ENCODE measurements around the gene DMRT1. TPM values are rescaled to one million over a fixed set of nuclear protein-coding genes. Genes with fewer than 3 reads are reported as not detected.

Gene DMRT1
- total RNA-seq, 1 experiment from 2014 or later: not detected

DNA sequence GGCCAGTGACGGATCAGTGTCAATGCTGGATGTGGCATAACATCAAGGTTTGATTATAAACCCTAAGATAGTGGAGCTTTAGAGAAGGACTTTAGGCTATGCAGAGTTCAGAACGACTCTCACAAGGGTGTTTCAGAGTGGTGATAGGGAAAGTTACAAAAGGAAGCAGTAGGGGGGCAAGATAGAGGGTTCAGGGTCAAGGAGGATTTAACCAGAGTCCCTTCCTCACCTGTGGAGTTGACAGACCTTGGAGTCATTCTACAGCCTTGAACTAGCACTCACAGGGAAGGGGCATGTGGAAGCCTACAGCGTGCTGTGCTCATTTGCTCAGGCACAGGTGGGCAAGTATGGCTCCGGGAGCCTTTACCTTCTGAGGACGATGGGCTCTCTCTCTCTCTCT is 7.9 kb downstream of the DMRT1 start (continued):
- TF ChIP-seq, protein P1, sequence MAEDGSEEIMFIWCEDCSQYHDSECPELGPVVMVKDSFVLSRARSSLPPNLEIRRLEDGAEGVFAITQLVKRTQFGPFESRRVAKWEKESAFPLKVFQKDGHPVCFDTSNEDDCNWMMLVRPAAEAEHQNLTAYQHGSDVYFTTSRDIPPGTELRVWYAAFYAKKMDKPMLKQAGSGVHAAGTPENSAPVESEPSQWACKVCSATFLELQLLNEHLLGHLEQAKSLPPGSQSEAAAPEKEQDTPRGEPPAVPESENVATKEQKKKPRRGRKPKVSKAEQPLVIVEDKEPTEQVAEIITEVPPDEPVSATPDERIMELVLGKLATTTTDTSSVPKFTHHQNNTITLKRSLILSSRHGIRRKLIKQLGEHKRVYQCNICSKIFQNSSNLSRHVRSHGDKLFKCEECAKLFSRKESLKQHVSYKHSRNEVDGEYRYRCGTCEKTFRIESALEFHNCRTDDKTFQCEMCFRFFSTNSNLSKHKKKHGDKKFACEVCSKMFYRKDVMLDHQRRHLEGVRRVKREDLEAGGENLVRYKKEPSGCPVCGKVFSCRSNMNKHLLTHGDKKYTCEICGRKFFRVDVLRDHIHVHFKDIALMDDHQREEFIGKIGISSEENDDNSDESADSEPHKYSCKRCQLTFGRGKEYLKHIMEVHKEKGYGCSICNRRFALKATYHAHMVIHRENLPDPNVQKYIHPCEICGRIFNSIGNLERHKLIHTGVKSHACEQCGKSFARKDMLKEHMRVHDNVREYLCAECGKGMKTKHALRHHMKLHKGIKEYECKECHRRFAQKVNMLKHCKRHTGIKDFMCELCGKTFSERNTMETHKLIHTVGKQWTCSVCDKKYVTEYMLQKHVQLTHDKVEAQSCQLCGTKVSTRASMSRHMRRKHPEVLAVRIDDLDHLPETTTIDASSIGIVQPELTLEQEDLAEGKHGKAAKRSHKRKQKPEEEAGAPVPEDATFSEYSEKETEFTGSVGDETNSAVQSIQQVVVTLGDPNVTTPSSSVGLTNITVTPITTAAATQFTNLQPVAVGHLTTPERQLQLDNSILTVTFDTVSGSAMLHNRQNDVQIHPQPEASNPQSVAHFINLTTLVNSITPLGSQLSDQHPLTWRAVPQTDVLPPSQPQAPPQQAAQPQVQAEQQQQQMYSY (CRISPR knock-in tag; IDR thresholded peaks at IDR 0.05): no peak
- no peak for TF ChIP-seq ZNF396 (CRISPR knock-in tag; IDR thresholded peaks at IDR 0.05; ENCODE audit: borderline replicate concordance)
- TF ChIP-seq NFE2L1 (CRISPR knock-in tag; IDR thresholded peaks at IDR 0.05): no peak
- no peak for TF ChIP-seq NR3C1 (CRISPR knock-in tag; conservative IDR thresholded peaks at IDR 0.05; ENCODE audit: low read depth)
- no peak for TF ChIP-seq ZBTB21 (CRISPR knock-in tag; IDR thresholded peaks at IDR 0.05; ENCODE audit: borderline replicate concordance)
- TF ChIP-seq ZNF138 (CRISPR knock-in tag; conservative IDR thresholded peaks at IDR 0.05): no peak
- TF ChIP-seq, protein P2, sequence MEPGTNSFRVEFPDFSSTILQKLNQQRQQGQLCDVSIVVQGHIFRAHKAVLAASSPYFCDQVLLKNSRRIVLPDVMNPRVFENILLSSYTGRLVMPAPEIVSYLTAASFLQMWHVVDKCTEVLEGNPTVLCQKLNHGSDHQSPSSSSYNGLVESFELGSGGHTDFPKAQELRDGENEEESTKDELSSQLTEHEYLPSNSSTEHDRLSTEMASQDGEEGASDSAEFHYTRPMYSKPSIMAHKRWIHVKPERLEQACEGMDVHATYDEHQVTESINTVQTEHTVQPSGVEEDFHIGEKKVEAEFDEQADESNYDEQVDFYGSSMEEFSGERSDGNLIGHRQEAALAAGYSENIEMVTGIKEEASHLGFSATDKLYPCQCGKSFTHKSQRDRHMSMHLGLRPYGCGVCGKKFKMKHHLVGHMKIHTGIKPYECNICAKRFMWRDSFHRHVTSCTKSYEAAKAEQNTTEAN (CRISPR knock-in tag; IDR thresholded peaks at IDR 0.05): no peak

DNA sequence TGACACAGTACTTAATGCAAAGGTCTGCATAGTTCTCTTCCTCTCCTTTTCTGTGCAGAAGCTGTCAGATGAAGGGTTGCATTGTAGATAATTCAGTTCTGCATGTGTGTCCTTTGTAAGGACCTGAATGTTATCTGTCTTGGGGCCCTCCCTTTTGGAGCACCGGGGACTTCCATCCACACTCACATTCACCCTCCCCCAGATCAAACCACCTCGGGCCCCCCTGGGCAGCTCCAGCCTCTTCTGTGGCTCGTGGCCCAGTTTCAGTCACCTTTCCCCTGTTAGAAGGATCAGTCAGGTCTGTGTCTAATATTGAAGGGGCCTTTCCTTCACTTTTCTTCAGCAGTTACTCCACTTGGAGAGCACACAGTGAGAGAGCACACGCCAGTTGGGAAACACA is 11.0 kb downstream of the DMRT1 start:
- DNase-seq (ENCODE audit: low spot score) (no peak), ATAC-seq (no peak)
- Mint-ChIP-seq H3K4me3 (no peak overlapping the region), H3K27ac (no peak overlapping the region), H3K9me3 (no peaks in the 10 kb centered on the region), H3K27me3 (ENCODE audit: low read depth) (peaks cover 34% of the 10 kb centered on the region), H3K36me3 (no peaks in the 10 kb centered on the region), H3K4me1 (no peaks in the 10 kb centered on the region)
- TF ChIP-seq, protein P3, sequence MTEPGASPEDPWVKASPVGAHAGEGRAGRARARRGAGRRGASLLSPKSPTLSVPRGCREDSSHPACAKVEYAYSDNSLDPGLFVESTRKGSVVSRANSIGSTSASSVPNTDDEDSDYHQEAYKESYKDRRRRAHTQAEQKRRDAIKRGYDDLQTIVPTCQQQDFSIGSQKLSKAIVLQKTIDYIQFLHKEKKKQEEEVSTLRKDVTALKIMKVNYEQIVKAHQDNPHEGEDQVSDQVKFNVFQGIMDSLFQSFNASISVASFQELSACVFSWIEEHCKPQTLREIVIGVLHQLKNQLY (CRISPR knock-in tag; IDR thresholded peaks at IDR 0.05): no peak
- TF ChIP-seq HMGA2 (CRISPR knock-in tag; IDR thresholded peaks at IDR 0.05) (no peak), NFATC4 (CRISPR knock-in tag; IDR thresholded peaks at IDR 0.05) (no peak), ZNF416 (CRISPR knock-in tag; IDR thresholded peaks at IDR 0.05) (no peak), TCF7 (CRISPR knock-in tag; IDR thresholded peaks at IDR 0.05; ENCODE audit: low read depth) (no peak), NR2C2 (CRISPR knock-in tag; IDR thresholded peaks at IDR 0.05) (no peak), FOXJ3 (CRISPR knock-in tag; IDR thresholded peaks at IDR 0.05; ENCODE audit: borderline replicate concordance) (no peak)
- TF ChIP-seq, protein P4, sequence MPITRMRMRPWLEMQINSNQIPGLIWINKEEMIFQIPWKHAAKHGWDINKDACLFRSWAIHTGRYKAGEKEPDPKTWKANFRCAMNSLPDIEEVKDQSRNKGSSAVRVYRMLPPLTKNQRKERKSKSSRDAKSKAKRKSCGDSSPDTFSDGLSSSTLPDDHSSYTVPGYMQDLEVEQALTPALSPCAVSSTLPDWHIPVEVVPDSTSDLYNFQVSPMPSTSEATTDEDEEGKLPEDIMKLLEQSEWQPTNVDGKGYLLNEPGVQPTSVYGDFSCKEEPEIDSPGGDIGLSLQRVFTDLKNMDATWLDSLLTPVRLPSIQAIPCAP (CRISPR knock-in tag; IDR thresholded peaks at IDR 0.05): no peak
- TF ChIP-seq, protein P5, sequence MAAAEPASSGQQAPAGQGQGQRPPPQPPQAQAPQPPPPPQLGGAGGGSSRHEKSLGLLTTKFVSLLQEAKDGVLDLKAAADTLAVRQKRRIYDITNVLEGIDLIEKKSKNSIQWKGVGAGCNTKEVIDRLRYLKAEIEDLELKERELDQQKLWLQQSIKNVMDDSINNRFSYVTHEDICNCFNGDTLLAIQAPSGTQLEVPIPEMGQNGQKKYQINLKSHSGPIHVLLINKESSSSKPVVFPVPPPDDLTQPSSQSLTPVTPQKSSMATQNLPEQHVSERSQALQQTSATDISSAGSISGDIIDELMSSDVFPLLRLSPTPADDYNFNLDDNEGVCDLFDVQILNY (CRISPR knock-in tag; IDR thresholded peaks at IDR 0.05): no peak
- TF ChIP-seq, protein P6, sequence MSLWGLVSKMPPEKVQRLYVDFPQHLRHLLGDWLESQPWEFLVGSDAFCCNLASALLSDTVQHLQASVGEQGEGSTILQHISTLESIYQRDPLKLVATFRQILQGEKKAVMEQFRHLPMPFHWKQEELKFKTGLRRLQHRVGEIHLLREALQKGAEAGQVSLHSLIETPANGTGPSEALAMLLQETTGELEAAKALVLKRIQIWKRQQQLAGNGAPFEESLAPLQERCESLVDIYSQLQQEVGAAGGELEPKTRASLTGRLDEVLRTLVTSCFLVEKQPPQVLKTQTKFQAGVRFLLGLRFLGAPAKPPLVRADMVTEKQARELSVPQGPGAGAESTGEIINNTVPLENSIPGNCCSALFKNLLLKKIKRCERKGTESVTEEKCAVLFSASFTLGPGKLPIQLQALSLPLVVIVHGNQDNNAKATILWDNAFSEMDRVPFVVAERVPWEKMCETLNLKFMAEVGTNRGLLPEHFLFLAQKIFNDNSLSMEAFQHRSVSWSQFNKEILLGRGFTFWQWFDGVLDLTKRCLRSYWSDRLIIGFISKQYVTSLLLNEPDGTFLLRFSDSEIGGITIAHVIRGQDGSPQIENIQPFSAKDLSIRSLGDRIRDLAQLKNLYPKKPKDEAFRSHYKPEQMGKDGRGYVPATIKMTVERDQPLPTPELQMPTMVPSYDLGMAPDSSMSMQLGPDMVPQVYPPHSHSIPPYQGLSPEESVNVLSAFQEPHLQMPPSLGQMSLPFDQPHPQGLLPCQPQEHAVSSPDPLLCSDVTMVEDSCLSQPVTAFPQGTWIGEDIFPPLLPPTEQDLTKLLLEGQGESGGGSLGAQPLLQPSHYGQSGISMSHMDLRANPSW (CRISPR knock-in tag; conservative IDR thresholded peaks at IDR 0.05; ENCODE audit: low read depth): no peak
- ChIA-PET CTCF (no interaction called here), POLR2A (interaction anchor here (0.5 kb wide), 1 partner anchor 16 kb away, joined by 4 read pairs; no protein-coding TSS in a partner anchor)
